K562 (cell line): ENCODE measurements around the gene PLA2G4A.

Experiments
- CTBP1 ChIP-seq: fragments of 450-650 bp; IDR thresholded peaks from 2 replicates; pipeline ENCODE4 v1.6.1; 2016; ENCODE audit warnings: borderline replicate concordance
- DNMT1 ChIP-seq: fragments of 450-650 bp; IDR thresholded peaks from 2 replicates; pipeline ENCODE4 v1.6.1; 2016; ENCODE audit warnings: antibody characterized with exemption, mild to moderate bottlenecking
- DPF2 ChIP-seq: fragments of 450-650 bp; IDR thresholded peaks from 2 replicates; pipeline ENCODE4 v1.6.1; 2016
- FOXP1 ChIP-seq: sonication (generic); formaldehyde crosslinking; IDR thresholded peaks from 2 replicates; pipeline ENCODE4 v1.8.0; 2022; ENCODE audit warnings: mild to moderate bottlenecking, missing genetic modification reagents
- SREBF2 ChIP-seq: sonication (generic); formaldehyde crosslinking; IDR thresholded peaks from 2 replicates; pipeline ENCODE4 v1.4.0; 2020; ENCODE audit warnings: mild to moderate bottlenecking, missing genetic modification reagents
- ZNF316 ChIP-seq: fragments of 450-650 bp; IDR thresholded peaks from 2 replicates; pipeline ENCODE4 v1.6.1; 2016
- ZNF57 ChIP-seq: fragments of 450-650 bp; formaldehyde crosslinking; IDR thresholded peaks from 2 replicates; pipeline ENCODE4 v1.4.0; 2020; ENCODE audit warnings: mild to moderate bottlenecking, moderate library complexity
- TF ChIP-seq, protein P1 (sequence below), 3 experiments: IDR thresholded peaks in 2 of 3; conservative IDR thresholded peaks in 1 of 3; 2 replicates each; pipeline ENCODE4 v1.5.1; 2011 to 2012; ENCODE audit warnings: low read length in 3 of 3, mild to moderate bottlenecking in 3 of 3, control low read depth in 2 of 3, improper control_type of control experiment in 1 of 3, inconsistent platforms in 1 of 3, low read depth in 1 of 3, mixed read lengths in 1 of 3, moderate library complexity in 1 of 3; ENCODE audit not compliant: insufficient read depth in 2 of 3

DNA sequence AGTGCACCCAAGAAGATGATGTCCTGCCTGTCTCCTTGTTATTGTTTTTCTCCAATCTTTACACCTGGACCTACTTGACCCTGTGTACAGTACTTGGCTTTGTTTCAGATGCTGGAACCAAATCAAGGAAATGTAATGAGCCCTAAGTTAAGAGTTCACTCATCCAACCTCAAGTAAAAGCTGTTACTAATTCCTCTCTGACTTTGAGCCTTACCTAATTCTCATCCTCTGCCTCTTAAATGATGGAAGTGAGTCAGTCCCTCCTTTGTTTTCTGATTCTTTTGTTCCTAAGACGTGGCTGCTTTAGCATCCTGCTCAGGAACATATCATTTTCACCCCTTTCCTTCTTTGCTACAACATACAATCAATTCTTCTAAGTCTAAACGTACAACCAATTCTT is 15.3 kb upstream of the PLA2G4A start:
- TF ChIP-seq CTBP1: no peak
- TF ChIP-seq ZNF316: no peak
- TF ChIP-seq ZNF57 (CRISPR knock-in tag): no peak
- no peak for TF ChIP-seq FOXP1 (CRISPR knock-in tag)
- TF ChIP-seq, protein P1, sequence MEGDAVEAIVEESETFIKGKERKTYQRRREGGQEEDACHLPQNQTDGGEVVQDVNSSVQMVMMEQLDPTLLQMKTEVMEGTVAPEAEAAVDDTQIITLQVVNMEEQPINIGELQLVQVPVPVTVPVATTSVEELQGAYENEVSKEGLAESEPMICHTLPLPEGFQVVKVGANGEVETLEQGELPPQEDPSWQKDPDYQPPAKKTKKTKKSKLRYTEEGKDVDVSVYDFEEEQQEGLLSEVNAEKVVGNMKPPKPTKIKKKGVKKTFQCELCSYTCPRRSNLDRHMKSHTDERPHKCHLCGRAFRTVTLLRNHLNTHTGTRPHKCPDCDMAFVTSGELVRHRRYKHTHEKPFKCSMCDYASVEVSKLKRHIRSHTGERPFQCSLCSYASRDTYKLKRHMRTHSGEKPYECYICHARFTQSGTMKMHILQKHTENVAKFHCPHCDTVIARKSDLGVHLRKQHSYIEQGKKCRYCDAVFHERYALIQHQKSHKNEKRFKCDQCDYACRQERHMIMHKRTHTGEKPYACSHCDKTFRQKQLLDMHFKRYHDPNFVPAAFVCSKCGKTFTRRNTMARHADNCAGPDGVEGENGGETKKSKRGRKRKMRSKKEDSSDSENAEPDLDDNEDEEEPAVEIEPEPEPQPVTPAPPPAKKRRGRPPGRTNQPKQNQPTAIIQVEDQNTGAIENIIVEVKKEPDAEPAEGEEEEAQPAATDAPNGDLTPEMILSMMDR (IDR thresholded peaks at IDR 0.05 in 2 of 3, conservative IDR thresholded peaks at IDR 0.05 in 1 of 3; ENCODE audit: insufficient read depth in 2 of 3, low read depth in 1 of 3, low read length in 3 of 3): no peak
- TF ChIP-seq SREBF2 (CRISPR knock-in tag): no peak
- no peak for TF ChIP-seq DNMT1
- no peak for TF ChIP-seq DPF2
